ENCODE results near the gene GFY.
"Not testable (repeated sequence)": the region's sequence is repeated elsewhere in the genome, so short reads cannot be mapped to it uniquely, and the experiment has no call there.

GFY gene

DNA sequence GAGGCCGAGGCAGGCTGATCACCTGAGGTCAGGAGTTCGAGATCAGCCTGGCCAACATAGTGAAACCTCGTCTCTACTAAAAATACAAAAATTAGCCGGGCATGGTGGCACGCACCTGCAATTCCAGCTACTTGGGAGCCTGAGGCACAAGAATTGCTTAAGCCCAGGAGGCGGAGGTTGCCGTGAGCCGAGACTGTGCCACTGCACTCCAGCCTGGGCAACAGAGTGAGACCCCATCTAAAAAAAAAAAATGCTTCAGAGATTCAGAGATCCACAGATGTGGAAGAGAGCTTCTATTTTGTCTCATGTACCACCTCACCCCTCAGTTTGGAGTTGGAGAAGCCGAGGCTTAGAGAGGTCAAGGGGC is 48.3 kb downstream of the GFY start:
- not testable (repeated sequence) for H3K4me1 ChIP-seq (ENCODE audit: control insufficient read depth, insufficient read depth, low read length); H3K9me3 ChIP-seq (ENCODE audit: control insufficient read depth, insufficient read depth, low read length); H3K27ac ChIP-seq (ENCODE audit: low read depth, low read length); H3K27me3 ChIP-seq (ENCODE audit: control insufficient read depth, insufficient read depth, low read length); H3K4me3 ChIP-seq (ENCODE audit: low read depth, low read length); H3K9ac ChIP-seq (ENCODE audit: low read depth, low read length)
- peaks cover 12% of the 10 kb centered on the region for H3K36me3 ChIP-seq (ENCODE audit: control insufficient read depth, insufficient read depth, low read length)

DNA sequence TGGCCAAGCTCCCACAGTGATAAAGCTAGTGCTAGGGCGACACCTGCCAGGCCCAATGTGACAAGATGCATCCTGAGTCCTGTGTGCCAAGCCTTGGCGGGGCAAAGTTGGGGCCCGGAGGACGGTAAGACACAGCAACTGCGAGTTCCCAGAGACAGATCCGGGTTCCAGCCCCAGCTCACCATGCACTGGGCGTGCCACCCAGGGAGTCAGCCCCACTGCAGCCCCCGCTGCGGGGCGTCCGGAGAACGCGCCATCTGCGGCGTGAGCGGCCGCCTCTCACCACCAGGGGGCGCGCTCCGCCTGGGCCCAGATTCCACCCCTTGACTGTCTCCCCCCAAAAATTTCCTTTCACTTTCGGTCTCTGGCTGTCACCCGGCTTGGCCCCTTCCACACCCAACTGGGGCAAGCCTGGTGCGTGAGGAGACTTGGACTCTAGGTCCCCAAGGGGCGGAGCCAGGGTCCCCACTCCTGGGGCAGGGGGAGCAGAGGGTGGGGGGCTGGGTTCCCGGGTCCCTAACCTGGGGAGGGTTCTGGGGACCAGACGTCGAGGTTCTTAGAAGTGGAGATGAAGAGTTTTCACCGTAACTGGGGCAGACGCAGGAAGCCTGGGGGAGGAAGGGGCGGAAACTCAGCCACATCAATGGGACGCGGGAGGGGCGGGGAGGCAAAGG is 48.8 kb downstream of the GFY start, which contains the start of gene FLT3LG:
Gene FLT3LG (plus strand): TSS at position 348 of the 674 bp plus-strand sequence. CDS start 425 bp downstream, outside the sequence.
- H3K27me3 ChIP-seq (ENCODE audit: control insufficient read depth, insufficient read depth, low read length), result peaks cover 6% of the 10 kb centered on the region; the same call in 1 of the 2 replicates
- no peak within 1 kb of the TSS for H3K9ac ChIP-seq (ENCODE audit: low read depth, low read length)
- no peaks in the 10 kb centered on the region for H3K4me1 ChIP-seq (ENCODE audit: control insufficient read depth, insufficient read depth, low read length)

DNA sequence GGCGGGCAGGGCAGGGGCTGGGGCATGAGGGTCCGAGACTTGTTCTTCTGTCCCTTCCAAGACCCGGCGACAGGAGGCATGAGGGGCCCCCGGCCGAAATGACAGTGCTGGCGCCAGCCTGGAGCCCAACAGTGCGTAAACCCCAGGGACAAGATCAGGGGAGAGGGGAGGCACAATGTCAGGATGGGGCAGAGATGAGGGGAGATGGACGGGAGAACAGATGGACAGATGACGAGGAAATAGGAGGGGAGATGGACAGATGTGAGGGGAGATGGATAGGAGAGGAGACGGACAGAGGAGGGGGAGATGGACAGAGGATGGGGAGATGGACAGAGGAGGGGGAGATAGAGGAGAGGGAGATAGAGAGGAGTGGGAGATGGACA is 49.3 kb downstream of the GFY start:
- peaks cover 12% of the 10 kb centered on the region for H3K36me3 ChIP-seq (ENCODE audit: control insufficient read depth, insufficient read depth, low read length)
- no peak overlapping the region for H3K4me3 ChIP-seq (ENCODE audit: low read depth, low read length)
- no peaks in the 10 kb centered on the region for H3K9me3 ChIP-seq (ENCODE audit: control insufficient read depth, insufficient read depth, low read length)
- H3K4me1 ChIP-seq (ENCODE audit: control insufficient read depth, insufficient read depth, low read length), result no peaks in the 10 kb centered on the region
- no peak overlapping the region for H3K9ac ChIP-seq (ENCODE audit: low read depth, low read length)
- H3K27me3 ChIP-seq (ENCODE audit: control insufficient read depth, insufficient read depth, low read length), result peaks cover 6% of the 10 kb centered on the region; the same call in 1 of the 2 replicates
- no peak overlapping the region for H3K27ac ChIP-seq (ENCODE audit: low read depth, low read length)

More for the DNA sequence above, 48.8 kb downstream of the GFY start, which contains the start of gene FLT3LG:
- H3K9me3 ChIP-seq (ENCODE audit: control insufficient read depth, insufficient read depth, low read length), result no peaks in the 10 kb centered on the region
- peak within 1 kb of the TSS; percentile 40; the same call in 1 of the 2 replicates for H3K4me3 ChIP-seq (ENCODE audit: low read depth, low read length)
- peaks cover 12% of the 10 kb centered on the region for H3K36me3 ChIP-seq (ENCODE audit: control insufficient read depth, insufficient read depth, low read length)
- H3K27ac ChIP-seq (ENCODE audit: low read depth, low read length), result no peak within 1 kb of the TSS

DNA sequence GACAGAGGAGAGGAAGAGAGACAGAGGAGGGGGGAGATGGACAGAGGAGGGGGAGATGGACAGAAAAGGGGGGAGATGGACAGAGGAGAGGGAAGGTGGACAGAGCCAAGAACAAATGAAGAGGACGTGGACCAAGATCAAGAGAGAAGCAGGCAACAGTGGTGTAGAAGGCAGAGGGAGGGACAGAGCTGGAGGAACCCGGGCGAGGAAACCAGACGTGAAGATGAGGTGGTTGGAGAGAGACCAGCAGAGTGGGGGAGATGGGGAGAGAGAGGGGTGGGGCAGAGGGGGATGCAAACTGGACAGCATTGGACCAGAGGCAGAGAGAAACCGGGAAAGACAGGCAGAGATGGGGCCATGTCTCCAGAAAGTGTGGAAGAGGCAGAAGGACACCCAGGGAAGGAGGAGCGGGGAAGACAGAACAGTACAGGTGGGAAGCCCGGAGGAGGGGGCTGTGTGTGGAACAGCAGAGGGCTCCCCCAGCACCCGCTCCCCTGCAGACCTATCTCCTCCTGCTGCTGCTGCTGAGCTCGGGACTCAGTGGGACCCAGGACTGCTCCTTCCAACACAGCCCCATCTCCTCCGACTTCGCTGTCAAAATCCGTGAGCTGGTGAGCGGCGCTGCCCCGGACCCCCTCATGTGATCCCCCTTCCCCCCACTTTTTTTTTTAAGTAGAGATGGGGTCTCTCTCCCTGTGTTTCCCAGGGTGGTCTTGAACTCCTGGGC is 50.2 kb downstream of the GFY start:
- Histone ChIP-seq H3K27me3 (ENCODE audit: control insufficient read depth, insufficient read depth, low read length) (peaks cover 6% of the 10 kb centered on the region; the same call in 1 of the 2 replicates), H3K4me1 (ENCODE audit: control insufficient read depth, insufficient read depth, low read length) (no peaks in the 10 kb centered on the region), H3K27ac (ENCODE audit: low read depth, low read length) (no peak overlapping the region), H3K9ac (ENCODE audit: low read depth, low read length) (no peak overlapping the region), H3K9me3 (ENCODE audit: control insufficient read depth, insufficient read depth, low read length) (no peaks in the 10 kb centered on the region), H3K4me3 (ENCODE audit: low read depth, low read length) (no peak overlapping the region), H3K36me3 (ENCODE audit: control insufficient read depth, insufficient read depth, low read length) (peaks cover 5% of the 10 kb centered on the region; the same call in 1 of the 2 replicates)

DNA sequence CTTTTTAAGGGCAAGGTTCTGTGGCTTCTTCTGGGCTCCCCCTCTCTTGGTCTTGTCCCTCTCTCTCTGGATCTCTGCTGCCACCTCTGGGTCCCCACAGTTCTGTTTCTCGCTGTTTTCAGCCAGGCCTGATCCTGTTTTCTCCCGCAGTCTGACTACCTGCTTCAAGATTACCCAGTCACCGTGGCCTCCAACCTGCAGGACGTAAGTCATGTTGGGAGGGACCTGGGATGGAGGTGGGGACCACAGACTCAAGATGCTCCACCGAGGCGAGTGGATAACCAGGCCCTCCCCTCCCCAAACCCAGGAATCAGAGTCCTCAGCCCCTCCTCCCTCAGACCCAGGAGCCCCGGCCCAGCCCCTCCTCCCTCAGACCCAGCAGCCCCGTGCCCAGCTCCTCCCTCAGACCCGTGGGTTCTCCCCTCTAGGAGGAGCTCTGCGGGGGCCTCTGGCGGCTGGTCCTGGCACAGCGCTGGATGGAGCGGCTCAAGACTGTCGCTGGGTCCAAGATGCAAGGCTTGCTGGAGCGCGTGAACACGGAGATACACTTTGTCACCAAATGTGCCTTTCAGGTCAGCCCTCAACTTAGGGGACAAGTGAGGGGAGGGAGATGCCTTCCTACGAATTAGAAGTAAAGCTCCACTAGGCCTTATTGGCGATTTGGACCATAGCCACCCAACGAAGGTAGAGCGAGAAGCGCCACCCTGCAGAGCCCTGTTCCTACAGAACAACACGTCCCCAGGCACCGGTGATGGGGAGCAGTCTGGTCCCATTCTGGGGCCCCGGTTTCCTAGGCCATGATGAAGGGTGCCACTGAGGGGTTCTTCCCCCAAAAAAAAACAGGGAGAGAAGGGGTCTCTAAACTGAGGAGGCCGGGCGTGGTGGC is 51.0 kb downstream of the GFY start:
- Histone ChIP-seq H3K27ac (ENCODE audit: low read depth, low read length) (no peak overlapping the region), H3K36me3 (ENCODE audit: control insufficient read depth, insufficient read depth, low read length) (no peaks in the 10 kb centered on the region), H3K27me3 (ENCODE audit: control insufficient read depth, insufficient read depth, low read length) (peaks cover 6% of the 10 kb centered on the region; the same call in 1 of the 2 replicates), H3K4me3 (ENCODE audit: low read depth, low read length) (peak overlapping the region; percentile 28; the same call in 1 of the 2 replicates), H3K4me1 (ENCODE audit: control insufficient read depth, insufficient read depth, low read length) (no peaks in the 10 kb centered on the region), H3K9ac (ENCODE audit: low read depth, low read length) (no peak overlapping the region), H3K9me3 (ENCODE audit: control insufficient read depth, insufficient read depth, low read length) (no peaks in the 10 kb centered on the region)
